H1 (cell line): Measurements from ENCODE around the gene NPFFR1.

ENCODE experiments used
- RBBP5 ChIP-seq: IDR thresholded peaks from 2 replicates; pipeline ENCODE4 v1.7.1; 2012; ENCODE audit warnings: low read depth, mild to moderate bottlenecking, inconsistent platforms, low read length, moderate library complexity, borderline replicate concordance
- USF2 ChIP-seq: IDR thresholded peaks from 2 replicates; pipeline ENCODE4 v1.6.1; 2011; ENCODE audit warnings: low read length, improper control_type of control experiment

- no peak for TF ChIP-seq RBBP5
- no peak for TF ChIP-seq USF2
Measured at GRCh38 chr10:70281609-70282008, 2.2 kb downstream of the NPFFR1 start.
